HG03469 (cell line): ENCODE data around the gene TUFM.
"Not testable (repeated sequence)": the region's sequence is repeated elsewhere in the genome, so short reads cannot be mapped to it uniquely, and the experiment has no call there.

Source experiments
- ATAC-seq: cut with Tn5 transposase; IDR thresholded peaks from one replicate; pipeline ENCODE4 v1.9.1; 2021; ENCODE audit warnings: mild to moderate bottlenecking, moderate library complexity, moderate number of reproducible peaks; ENCODE audit not compliant: unreplicated experiment

TUFM gene

GRCh38 chr16:28846080-28846932, at the start of gene TUFM:
TSS of gene TUFM (minus strand) at chr16:28846348. CDS start at chr16:28846269, 79 bp downstream.
- ATAC-seq = peak; percentile 69

- no peak for ATAC-seq
These were observed 49.5 kb upstream of the TUFM start for GRCh38 chr16:28895609-28896008.

- no peak for ATAC-seq
These were observed 47.1 kb upstream of the TUFM start for GRCh38 chr16:28893291-28893690.

- ATAC-seq = no peak
These were observed 46.1 kb upstream of the TUFM start for GRCh38 chr16:28891964-28892890.

- not testable (repeated sequence) for ATAC-seq
These were observed 44.2 kb upstream of the TUFM start for GRCh38 chr16:28890355-28890754.

- no peak for ATAC-seq
These were observed 40.8 kb upstream of the TUFM start for GRCh38 chr16:28886945-28887344.

GRCh38 chr16:28884045-28884444, 37.9 kb upstream of the TUFM start:
- no peak for ATAC-seq

GRCh38 chr16:28883221-28883996, 37.3 kb upstream of the TUFM start:
- no peak for ATAC-seq

GRCh38 chr16:28882551-28883160, 36.5 kb upstream of the TUFM start:
- ATAC-seq = no peak

GRCh38 chr16:28881565-28881964, 35.4 kb upstream of the TUFM start:
- ATAC-seq = not testable (repeated sequence)

GRCh38 chr16:28880955-28881354, 34.8 kb upstream of the TUFM start:
- no peak for ATAC-seq

GRCh38 chr16:28880589-28880915, 34.4 kb upstream of the TUFM start:
- no peak for ATAC-seq

GRCh38 chr16:28879841-28880588, 33.9 kb upstream of the TUFM start:
- ATAC-seq = peak; percentile 68

- peak; percentile 13 for ATAC-seq
These were observed 33.2 kb upstream of the TUFM start for GRCh38 chr16:28879261-28879840.

- ATAC-seq = no peak
These were observed 32.2 kb upstream of the TUFM start, which contains the start of gene ATP2A1 for GRCh38 chr16:28878083-28878926. TSS of gene ATP2A1 (plus strand) at chr16:28878488. CDS start at chr16:28878672, 184 bp downstream.

- ATAC-seq = no peak
These were observed 31.5 kb upstream of the TUFM start for GRCh38 chr16:28877655-28878000.

GRCh38 chr16:28876973-28877654, 31.0 kb upstream of the TUFM start:
- ATAC-seq = no peak
